ES-I3 (cell line): Measurements from ENCODE around the gene NPM1.

Experiments
- H3K36me3 ChIP-seq: 2 replicates; pipeline ENCODE4 v1.6.1; 2013; ENCODE audit warnings: mild to moderate bottlenecking, low read length, control low read depth, moderate library complexity; ENCODE audit not compliant: insufficient read depth
- H3K4me1 ChIP-seq: 2 replicates; pipeline ENCODE4 v1.6.1; 2013; ENCODE audit warnings: mild to moderate bottlenecking, control low read depth, low read length; ENCODE audit not compliant: insufficient read depth
- H3K9ac ChIP-seq: 2 replicates; pipeline ENCODE4 v1.6.1; 2013; ENCODE audit warnings: low read depth, mild to moderate bottlenecking, low read length, moderate library complexity
- H3K9me3 ChIP-seq: 2 replicates; pipeline ENCODE4 v1.6.1; 2013; ENCODE audit warnings: mild to moderate bottlenecking, low read length, moderate library complexity; ENCODE audit not compliant: control insufficient read depth, insufficient read depth

The NPM1 gene

GRCh38 chr5:171422902-171423663 lies 35.4 kb downstream of the NPM1 start:
- H3K4me1 ChIP-seq: peaks cover 30% of the 10 kb centered on the region
- H3K9me3 ChIP-seq: no peaks in the 10 kb centered on the region
- no peak overlapping the region for H3K9ac ChIP-seq
- H3K36me3 ChIP-seq: no peaks in the 10 kb centered on the region

- H3K36me3 ChIP-seq: no peaks in the 10 kb centered on the region
- H3K4me1 ChIP-seq: peaks cover 26% of the 10 kb centered on the region
- no peaks in the 10 kb centered on the region for H3K9me3 ChIP-seq
Observed at GRCh38 chr5:171424726-171425125, 37.1 kb downstream of the NPM1 start.

GRCh38 chr5:171425596-171426244 lies 38.1 kb downstream of the NPM1 start:
- Histone ChIP-seq H3K4me1 (peaks cover 26% of the 10 kb centered on the region), H3K9ac (no peak overlapping the region), H3K9me3 (no peaks in the 10 kb centered on the region), H3K36me3 (no peaks in the 10 kb centered on the region)

More at GRCh38 chr5:171424726-171425125, 37.1 kb downstream of the NPM1 start:
- no peak overlapping the region for H3K9ac ChIP-seq

- Histone ChIP-seq H3K9ac (no peak overlapping the region), H3K9me3 (no peaks in the 10 kb centered on the region), H3K36me3 (no peaks in the 10 kb centered on the region), H3K4me1 (peaks cover 25% of the 10 kb centered on the region)
Observed at GRCh38 chr5:171426266-171426665, 38.6 kb downstream of the NPM1 start.

GRCh38 chr5:171426680-171427079 lies 39.0 kb downstream of the NPM1 start:
- no peak overlapping the region for H3K9ac ChIP-seq

GRCh38 chr5:171427318-171428167 lies 39.9 kb downstream of the NPM1 start:
- Histone ChIP-seq H3K36me3 (no peaks in the 10 kb centered on the region), H3K4me1 (peaks cover 16% of the 10 kb centered on the region), H3K9me3 (no peaks in the 10 kb centered on the region), H3K9ac (no peak overlapping the region)

More at GRCh38 chr5:171426680-171427079, 39.0 kb downstream of the NPM1 start:
- Histone ChIP-seq H3K9me3 (no peaks in the 10 kb centered on the region), H3K4me1 (peaks cover 21% of the 10 kb centered on the region), H3K36me3 (no peaks in the 10 kb centered on the region)

GRCh38 chr5:171428168-171428696 lies 40.6 kb downstream of the NPM1 start:
- no peaks in the 10 kb centered on the region for H3K9me3 ChIP-seq
- no peak overlapping the region for H3K9ac ChIP-seq
- no peaks in the 10 kb centered on the region for H3K36me3 ChIP-seq
- peaks cover 12% of the 10 kb centered on the region; the same call in 1 of the 2 replicates for H3K4me1 ChIP-seq

- Histone ChIP-seq H3K36me3 (no peaks in the 10 kb centered on the region), H3K9me3 (no peaks in the 10 kb centered on the region), H3K9ac (no peak overlapping the region), H3K4me1 (peaks cover 15% of the 10 kb centered on the region)
Observed at GRCh38 chr5:171428809-171429542, 41.3 kb downstream of the NPM1 start.

- peaks cover 20% of the 10 kb centered on the region for H3K4me1 ChIP-seq
- H3K36me3 ChIP-seq: no peaks in the 10 kb centered on the region
- no peak overlapping the region for H3K9ac ChIP-seq
- no peaks in the 10 kb centered on the region for H3K9me3 ChIP-seq
Observed at GRCh38 chr5:171429543-171429910, 41.9 kb downstream of the NPM1 start.

- Histone ChIP-seq H3K9me3 (no peaks in the 10 kb centered on the region), H3K9ac (no peak overlapping the region), H3K36me3 (no peaks in the 10 kb centered on the region), H3K4me1 (peaks cover 16% of the 10 kb centered on the region)
Observed at GRCh38 chr5:171431251-171431777, 43.7 kb downstream of the NPM1 start.

GRCh38 chr5:171432076-171432475 lies 44.4 kb downstream of the NPM1 start:
- Histone ChIP-seq H3K9ac (no peak overlapping the region), H3K9me3 (no peaks in the 10 kb centered on the region), H3K4me1 (peaks cover 16% of the 10 kb centered on the region), H3K36me3 (no peaks in the 10 kb centered on the region)

- Histone ChIP-seq H3K9ac (no peak overlapping the region), H3K36me3 (no peaks in the 10 kb centered on the region), H3K4me1 (peaks cover 16% of the 10 kb centered on the region), H3K9me3 (no peaks in the 10 kb centered on the region)
Observed at GRCh38 chr5:171432583-171433351, 45.1 kb downstream of the NPM1 start.

- Histone ChIP-seq H3K4me1 (peaks cover 16% of the 10 kb centered on the region), H3K9ac (no peak overlapping the region), H3K9me3 (no peaks in the 10 kb centered on the region), H3K36me3 (no peaks in the 10 kb centered on the region)
Observed at GRCh38 chr5:171433352-171433698, 45.7 kb downstream of the NPM1 start.
